Subcutaneous adipose tissue (tissue), 4 donors: ENCODE measurements around the gene ZMYM3. TPM values are rescaled to one million over a fixed set of nuclear protein-coding genes. Genes with fewer than 3 reads are reported as not detected.

ENCODE experiments used
- total RNA-seq, 4 donors: library from RNA; depleted of rRNA; stranded (reverse); fragments of >200 nt; gene quantifications; one replicate each; pipeline ENCODE4 v1.1.0, GENCODE V29; 2016
- TF ChIP-seq, protein P1 (sequence below): fragments of 450-650 bp; IDR thresholded peaks from one replicate; pipeline ENCODE4 v1.5.1; 2016; ENCODE audit warnings: low read depth, mild to moderate bottlenecking, control low read depth, antibody characterized with exemption, moderate library complexity

The ZMYM3 gene
- total RNA-seq, 4 donors from 2014 or later = 5.5 to 18.6 (median 10.6) TPM

DNA sequence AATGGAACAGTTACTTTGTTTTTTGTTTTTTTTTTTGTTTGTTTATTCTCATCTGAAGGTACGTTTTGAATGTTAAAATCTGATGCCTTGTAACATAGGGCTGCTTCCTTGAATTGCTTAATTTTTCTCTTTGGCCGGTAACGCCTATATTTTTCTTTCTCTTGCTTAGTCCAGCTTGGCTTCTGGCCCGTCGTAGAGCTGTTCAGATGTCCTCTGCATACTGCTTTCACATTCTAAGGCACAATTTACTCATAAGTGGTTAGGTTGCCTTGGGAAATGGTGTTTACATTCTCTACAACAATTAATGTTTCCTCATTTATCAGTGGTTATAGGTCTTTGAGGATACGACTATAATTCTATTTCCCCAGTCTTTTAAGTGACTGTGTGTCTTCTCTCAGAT is 37.4 kb upstream of the ZMYM3 start:
- TF ChIP-seq, protein P1, sequence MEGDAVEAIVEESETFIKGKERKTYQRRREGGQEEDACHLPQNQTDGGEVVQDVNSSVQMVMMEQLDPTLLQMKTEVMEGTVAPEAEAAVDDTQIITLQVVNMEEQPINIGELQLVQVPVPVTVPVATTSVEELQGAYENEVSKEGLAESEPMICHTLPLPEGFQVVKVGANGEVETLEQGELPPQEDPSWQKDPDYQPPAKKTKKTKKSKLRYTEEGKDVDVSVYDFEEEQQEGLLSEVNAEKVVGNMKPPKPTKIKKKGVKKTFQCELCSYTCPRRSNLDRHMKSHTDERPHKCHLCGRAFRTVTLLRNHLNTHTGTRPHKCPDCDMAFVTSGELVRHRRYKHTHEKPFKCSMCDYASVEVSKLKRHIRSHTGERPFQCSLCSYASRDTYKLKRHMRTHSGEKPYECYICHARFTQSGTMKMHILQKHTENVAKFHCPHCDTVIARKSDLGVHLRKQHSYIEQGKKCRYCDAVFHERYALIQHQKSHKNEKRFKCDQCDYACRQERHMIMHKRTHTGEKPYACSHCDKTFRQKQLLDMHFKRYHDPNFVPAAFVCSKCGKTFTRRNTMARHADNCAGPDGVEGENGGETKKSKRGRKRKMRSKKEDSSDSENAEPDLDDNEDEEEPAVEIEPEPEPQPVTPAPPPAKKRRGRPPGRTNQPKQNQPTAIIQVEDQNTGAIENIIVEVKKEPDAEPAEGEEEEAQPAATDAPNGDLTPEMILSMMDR = no peak

DNA sequence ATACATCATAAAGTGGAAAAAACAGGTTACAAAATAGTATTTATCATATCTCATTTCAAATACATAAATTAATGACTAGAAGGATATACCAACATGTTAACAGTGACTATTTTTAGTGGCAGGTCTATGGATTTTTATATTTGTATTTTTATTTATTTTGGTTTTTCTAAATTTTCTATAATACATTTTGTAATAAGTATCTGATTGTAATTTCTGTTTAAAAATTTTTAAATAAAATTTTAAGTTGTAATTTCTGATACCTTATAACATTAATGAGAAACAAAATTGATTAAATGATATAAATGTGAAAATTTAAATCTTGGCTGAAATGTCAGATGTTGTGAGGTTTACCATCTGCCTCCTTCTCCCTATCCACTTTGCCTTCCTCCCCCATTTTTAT is 32.0 kb upstream of the ZMYM3 start:
- TF ChIP-seq, protein P1 = no peak

DNA sequence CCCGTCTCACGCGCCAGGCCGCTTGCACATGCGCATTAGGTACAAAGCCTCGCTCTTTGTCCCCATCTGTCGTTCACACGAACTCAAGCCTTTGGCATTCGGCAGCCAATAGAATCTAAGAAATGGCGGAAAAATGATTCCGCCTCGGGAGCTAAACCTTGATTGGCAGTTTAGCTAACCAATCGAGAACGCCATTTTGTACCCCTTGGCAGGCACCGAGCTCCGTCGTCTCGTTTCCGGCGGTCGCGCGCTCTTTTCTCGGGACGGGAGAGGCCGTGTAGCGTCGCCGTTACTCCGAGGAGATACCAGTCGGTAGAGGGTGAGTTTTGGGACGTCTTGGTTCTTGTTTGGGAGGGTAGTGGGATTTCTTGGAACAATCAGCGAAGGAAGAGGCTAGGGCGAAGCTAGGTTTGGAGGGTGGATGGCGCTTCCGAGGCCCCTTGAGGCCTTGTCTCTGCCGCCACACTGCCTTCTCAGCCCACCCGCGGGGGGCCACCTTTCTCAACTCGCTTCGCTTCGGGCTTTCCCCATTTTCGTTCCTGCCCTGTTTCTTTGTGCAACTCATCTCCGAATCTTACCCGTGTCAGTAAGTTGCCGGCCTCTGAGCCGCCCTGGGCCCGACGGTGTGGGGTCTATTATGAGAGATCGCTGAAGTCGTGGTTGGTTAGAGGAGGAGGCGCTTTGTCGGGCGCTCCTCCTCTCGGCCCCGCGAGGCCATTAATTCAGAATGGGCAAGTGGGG is 29.6 kb upstream of the ZMYM3 start, which contains the start of gene NONO:
NONO (plus strand) TSS at position 233 of the 741 bp plus-strand sequence. CDS start 7,003 bp downstream, outside the sequence.
- TF ChIP-seq, protein P1 = no peak

DNA sequence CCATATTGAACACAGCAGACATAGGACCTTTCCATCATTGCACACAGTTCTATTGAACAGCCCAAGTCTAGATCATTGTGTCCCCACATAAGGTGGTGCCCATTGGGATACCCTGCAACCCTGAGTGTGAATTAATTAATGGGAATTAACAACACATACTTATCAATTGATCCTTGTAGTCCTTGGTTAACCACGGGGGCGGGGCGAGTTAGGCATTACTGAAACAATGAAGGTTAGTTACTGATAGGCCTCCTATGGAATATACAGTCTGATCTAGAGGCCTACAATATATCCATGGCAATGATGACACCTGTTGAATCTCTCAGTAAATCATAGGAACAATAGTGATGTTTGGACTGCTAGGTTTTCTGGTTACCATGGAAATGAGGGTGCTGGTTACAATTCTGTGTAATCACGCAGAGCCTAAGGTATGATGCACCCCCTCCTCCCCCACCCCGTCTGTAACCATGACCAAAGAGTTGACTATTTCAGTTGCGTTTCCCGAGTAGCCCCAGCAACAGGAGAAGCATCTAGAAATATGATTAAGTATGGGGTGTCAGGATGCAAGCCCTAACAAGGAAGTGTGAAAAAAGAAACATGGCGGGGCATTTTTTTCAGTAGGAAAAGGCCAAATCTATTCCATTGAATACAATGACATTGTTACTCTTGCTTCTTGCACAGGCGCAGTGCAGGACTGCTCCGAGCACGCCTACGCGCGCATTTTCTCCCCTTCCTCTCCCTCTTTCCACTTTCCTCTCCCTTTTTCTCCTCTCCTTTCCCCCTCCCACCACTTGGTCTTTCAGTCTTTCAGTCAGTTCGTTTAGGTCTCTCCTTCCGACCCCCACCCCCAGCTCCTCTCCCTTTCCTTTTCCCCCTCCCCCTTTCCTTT is 28.8 kb upstream of the ZMYM3 start:
- TF ChIP-seq, protein P1 = no peak

DNA sequence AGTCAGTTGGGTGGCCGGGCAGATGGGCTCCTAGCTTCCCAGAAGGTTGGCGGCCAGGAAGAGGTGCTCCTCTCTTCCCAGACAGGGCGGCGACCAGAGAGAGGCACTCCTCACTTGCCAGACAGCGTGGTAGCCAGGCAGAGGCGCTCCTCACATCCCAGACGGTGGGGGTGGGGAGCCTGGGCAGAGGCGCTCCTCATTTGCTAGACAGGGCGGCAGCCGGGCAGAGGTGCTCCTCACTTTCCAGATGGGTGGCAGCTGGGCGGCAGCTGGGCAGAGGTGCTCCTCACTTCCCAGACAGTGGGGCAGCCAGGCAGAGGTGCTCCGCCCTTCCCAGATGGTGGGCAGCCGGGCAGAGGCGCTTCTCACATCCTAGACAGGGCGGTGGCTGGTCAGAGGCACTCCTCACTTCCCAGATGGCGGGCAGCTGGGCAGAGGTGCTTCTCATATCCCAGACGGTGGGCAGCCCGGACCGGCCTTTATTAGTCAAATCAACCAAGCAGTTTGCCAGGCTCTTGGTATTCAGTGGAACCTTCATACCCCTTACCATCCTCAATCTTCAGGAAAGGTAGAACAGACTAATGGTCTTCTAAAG is 16.0 kb upstream of the ZMYM3 start:
- TF ChIP-seq, protein P1 = no peak

DNA sequence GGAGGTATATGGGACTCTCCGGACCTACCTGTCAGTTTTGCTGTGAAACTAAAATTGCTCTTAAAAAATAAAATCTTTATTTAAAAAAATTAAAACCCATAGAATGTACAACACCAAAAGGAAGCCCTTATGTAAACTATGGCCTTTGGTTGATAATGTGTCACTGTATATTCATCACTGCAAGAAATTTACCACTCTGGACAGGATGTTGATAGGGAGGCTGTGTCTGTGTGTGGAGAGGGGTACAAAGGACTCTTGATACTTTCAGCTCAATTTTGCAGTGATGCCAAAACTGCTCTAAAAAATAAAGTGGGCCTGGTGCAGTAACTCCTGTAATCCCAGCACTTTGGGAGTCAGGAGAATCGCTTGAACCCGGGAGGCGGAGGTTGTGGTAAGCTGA is 2.9 kb upstream of the ZMYM3 start:
- TF ChIP-seq, protein P1 = no peak

DNA sequence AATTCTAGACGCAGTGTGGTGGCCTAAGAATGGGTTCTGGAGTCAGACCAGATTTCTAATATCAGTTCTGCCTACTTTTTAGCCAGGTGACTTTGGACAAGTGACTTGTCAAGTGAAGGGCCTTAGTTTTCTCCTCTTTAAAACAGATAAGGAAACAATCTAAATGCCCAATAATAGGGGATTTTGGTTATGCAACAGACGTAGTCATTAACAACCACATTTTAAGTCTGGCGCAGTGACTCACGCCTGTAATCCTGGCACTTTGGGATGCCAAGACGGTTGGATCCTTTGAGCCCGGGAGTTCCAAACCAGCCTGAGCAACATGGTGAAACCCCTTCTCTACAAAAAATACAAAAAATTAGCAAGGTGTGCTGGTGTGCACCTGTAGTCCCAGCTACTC is 2.1 kb upstream of the ZMYM3 start:
- TF ChIP-seq, protein P1 = no peak
